Measurements from ENCODE around the gene HNF4A. TPM values are rescaled to one million over a fixed set of nuclear protein-coding genes. Genes with fewer than 3 reads are reported as not detected.

HNF4A gene
- total and polyA plus RNA-seq, 2 of the 13 experiments (the other 11 are each of a cell fraction or from before 2014, with no cell fraction given) = 80.9 to 169 TPM

DNA sequence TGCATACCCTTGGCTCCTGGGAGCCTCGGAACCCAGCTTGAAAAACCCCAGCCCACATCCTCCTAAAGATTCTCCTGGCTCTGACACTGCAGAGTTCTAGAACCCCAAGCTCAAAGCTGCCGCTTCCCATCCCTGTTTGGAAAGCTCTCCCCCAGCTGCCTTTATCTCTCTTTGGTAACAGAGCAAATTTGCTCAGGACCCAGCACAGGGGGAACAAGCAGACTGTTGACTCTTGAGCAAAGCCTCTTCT is 38.9 kb downstream of the HNF4A start (continued):
- TF ChIP-seq, protein P1, sequence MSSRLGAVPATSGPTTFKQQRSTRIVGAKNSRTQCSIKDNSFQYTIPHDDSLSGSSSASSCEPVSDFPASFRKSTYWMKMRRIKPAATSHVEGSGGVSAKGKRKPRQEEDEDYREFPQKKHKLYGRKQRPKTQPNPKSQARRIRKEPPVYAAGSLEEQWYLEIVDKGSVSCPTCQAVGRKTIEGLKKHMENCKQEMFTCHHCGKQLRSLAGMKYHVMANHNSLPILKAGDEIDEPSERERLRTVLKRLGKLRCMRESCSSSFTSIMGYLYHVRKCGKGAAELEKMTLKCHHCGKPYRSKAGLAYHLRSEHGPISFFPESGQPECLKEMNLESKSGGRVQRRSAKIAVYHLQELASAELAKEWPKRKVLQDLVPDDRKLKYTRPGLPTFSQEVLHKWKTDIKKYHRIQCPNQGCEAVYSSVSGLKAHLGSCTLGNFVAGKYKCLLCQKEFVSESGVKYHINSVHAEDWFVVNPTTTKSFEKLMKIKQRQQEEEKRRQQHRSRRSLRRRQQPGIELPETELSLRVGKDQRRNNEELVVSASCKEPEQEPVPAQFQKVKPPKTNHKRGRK (CRISPR knock-in tag; IDR thresholded peaks at IDR 0.05) = no peak
- peak; percentile 71 for TF ChIP-seq SRF (IDR thresholded peaks at IDR 0.05; ENCODE audit: low read depth, low read length)
- no peak for TF ChIP-seq ZNF441 (CRISPR knock-in tag; IDR thresholded peaks at IDR 0.05; ENCODE audit: borderline replicate concordance)
- TF ChIP-seq ARNT (IDR thresholded peaks at IDR 0.05) = no peak
- no peak for TF ChIP-seq TOE1 (CRISPR knock-in tag; IDR thresholded peaks at IDR 0.05)
- no peak for TF ChIP-seq ZNF180 (CRISPR knock-in tag; IDR thresholded peaks at IDR 0.05; ENCODE audit: borderline replicate concordance, low read depth)
- no peak; the same call in 1 of the 2 replicates for TF ChIP-seq YEATS2 (CRISPR knock-in tag; IDR thresholded peaks at IDR 0.05; ENCODE audit: borderline replicate concordance)
- TF ChIP-seq SRSF9 (IDR thresholded peaks at IDR 0.05; ENCODE audit: borderline replicate concordance, insufficient read depth, low read depth, low read length, poor library complexity, severe bottlenecking) = no peak
- TF ChIP-seq NR2F2 (IDR thresholded peaks at IDR 0.05; ENCODE audit: borderline replicate concordance, low read depth) = no peak; the same call in 1 of the 2 replicates
- peak; percentile 100 for TF ChIP-seq ZBTB46 (CRISPR knock-in tag; IDR thresholded peaks at IDR 0.05; ENCODE audit: borderline replicate concordance)
- peak; percentile 89 for TF ChIP-seq ZMYM2 (CRISPR knock-in tag; IDR thresholded peaks at IDR 0.05)
- peak; percentile 51 for TF ChIP-seq NFYB (CRISPR knock-in tag; IDR thresholded peaks at IDR 0.05)
- no peak for TF ChIP-seq ZNF407 (CRISPR knock-in tag; IDR thresholded peaks at IDR 0.05; ENCODE audit: not compliant biosample characterization)
- TF ChIP-seq JUN (CRISPR knock-in tag; IDR thresholded peaks at IDR 0.05) = peak; percentile 92
- TF ChIP-seq MIER2 (CRISPR knock-in tag; IDR thresholded peaks at IDR 0.05) = no peak
- TF ChIP-seq DMAP1 (CRISPR knock-in tag; IDR thresholded peaks at IDR 0.05) = no peak; the same call in 1 of the 2 replicates
- TF ChIP-seq ZNF329 (CRISPR knock-in tag; IDR thresholded peaks at IDR 0.05; ENCODE audit: low read depth) = no peak
- no peak; the same call in 1 of the 2 replicates for TF ChIP-seq ARID2 (CRISPR knock-in tag; IDR thresholded peaks at IDR 0.05; ENCODE audit: borderline replicate concordance)
- TF ChIP-seq BRCA1 (CRISPR knock-in tag; IDR thresholded peaks at IDR 0.05) = no peak
- TF ChIP-seq ZNF30 (CRISPR knock-in tag; IDR thresholded peaks at IDR 0.05) = no peak
- peak; percentile 98 for TF ChIP-seq ERF (CRISPR knock-in tag; IDR thresholded peaks at IDR 0.05)
- TF ChIP-seq NR2F6 (IDR thresholded peaks at IDR 0.05) = peak; percentile 99; the same call in 1 of the 2 replicates
- no peak; the same call in 1 of the 2 replicates for TF ChIP-seq NR2F6 (CRISPR knock-in tag; IDR thresholded peaks at IDR 0.05)
